Activated CD4-positive, alpha-beta T cell treated with anti-CD3 and anti-CD28 coated beads, Interleukin-2, amount 50 U/mL, for 4 hours (primary cell): ENCODE measurements around the gene WWOX.

Experiments used
- DNase-seq, 2 experiments: peaks; one replicate each; pipeline ENCODE4 v3.0.0-alpha.2; 2020

The WWOX gene

GRCh38 chr16:79066561-79066960 is 967.1 kb downstream of the WWOX start:
- DNase-seq: no peak

DNA sequence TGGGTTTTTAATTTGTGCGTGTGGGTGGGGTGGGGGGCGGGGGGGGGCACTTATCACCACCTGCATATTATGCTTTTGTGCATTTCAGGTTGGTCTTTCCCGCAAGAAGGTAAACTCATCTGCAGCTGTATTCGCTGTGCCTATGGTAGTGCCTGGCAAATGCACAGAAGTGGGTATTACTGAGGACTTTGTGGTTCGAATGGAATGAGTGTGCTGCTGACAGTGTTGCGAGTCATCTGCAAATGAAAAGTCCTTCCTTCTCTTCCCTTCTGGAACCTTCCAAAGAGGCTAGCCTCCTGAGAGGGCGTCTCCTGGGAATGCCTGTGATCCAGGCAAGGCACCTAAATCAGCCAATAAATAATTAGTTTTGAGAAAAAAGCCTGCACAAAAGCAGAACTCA is 968.1 kb downstream of the WWOX start:
- DNase-seq: no peak

GRCh38 chr16:79069121-79069520 is 969.7 kb downstream of the WWOX start:
- DNase-seq: no peak

- DNase-seq: no peak
Measured at GRCh38 chr16:79069633-79070032, 970.2 kb downstream of the WWOX start.

GRCh38 chr16:79071424-79071823 is 972.0 kb downstream of the WWOX start:
- DNase-seq: no peak

- DNase-seq: no peak
Measured at GRCh38 chr16:79072517-79072916, 973.1 kb downstream of the WWOX start.

- no peak for DNase-seq
Measured at GRCh38 chr16:79073566-79073965, 974.1 kb downstream of the WWOX start.

GRCh38 chr16:79074541-79074940 is 975.1 kb downstream of the WWOX start:
- DNase-seq: no peak

GRCh38 chr16:79074951-79075350 is 975.5 kb downstream of the WWOX start:
- no peak for DNase-seq

GRCh38 chr16:79076047-79076767 is 976.8 kb downstream of the WWOX start:
- DNase-seq: no peak

- DNase-seq: no peak
Measured at GRCh38 chr16:79077346-79077745, 977.9 kb downstream of the WWOX start.

DNA sequence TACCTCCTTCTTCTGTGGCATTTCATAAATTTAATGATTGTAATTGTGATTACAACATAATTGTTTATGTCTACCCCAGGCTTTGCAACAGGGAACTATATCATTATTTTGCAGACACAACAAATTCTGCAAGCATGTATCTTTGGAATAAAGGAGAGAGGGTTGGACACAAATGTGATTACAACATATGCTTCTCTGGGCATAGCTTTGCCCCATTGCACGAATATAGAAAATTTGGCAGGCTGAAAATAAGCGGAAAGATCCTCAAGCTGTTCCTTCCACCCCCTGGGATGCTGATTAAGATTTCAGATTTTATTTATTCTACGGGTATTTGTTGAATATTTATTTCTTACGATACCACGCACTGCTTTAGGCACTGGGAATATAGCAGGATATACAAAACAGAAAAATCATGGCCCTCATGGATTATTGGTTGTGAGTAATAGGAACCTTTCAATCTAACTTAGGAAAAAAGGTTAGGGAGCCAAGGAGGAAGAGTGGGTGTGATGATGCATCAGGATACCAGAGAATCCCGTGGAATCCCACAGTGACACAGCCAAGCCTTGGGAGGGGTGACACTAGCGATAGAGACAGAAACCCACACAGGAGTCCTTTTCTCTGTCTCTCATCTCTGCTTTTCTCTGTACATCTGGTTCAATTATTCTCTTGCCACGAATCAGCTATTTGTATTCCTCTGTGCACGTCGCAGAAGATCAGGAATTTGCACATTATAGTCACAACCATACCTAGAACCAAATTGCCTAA is 980.4 kb downstream of the WWOX start:
- no peak for DNase-seq

- no peak for DNase-seq
Measured at GRCh38 chr16:79081297-79082066, 982.0 kb downstream of the WWOX start.

GRCh38 chr16:79082970-79083369 is 983.5 kb downstream of the WWOX start:
- no peak for DNase-seq

DNA sequence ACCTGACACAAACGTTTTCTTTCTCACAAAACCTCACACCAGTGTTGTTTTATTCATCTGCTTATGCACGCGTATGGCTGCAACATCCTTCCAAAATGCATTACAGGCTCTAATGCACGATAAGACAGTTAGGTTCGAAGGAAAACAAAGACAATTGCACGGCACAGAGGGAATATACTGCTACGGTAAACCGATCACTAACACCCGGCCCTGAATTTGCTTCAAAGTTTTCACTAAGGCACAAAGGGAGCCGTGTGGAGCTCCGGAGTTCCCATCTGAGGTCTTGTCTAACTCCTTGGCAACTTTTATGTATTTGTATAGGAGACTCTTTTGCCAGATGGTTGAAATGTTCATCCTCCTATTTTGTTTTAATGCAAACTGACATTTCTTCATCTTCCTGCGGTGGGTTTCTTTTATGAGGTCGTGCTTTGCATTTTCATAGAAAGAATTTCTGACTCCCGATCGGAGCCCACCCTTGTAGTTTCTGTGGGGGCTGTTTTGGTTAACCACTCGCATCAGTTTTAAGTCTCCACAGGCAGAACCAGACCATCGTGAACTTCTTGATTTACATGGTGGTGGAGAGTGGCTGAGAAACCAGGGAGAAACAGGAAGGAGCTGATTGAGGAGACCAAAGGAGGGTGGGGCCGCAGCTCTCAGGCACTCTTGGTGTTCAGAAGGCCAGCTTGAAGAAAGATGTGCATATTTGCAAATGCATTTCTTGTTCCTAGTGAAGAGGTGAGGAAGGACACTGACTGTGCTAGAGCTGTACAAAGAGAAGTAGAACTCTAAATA is 984.2 kb downstream of the WWOX start:
- DNase-seq: no peak

GRCh38 chr16:79088971-79089370 is 989.5 kb downstream of the WWOX start:
- no peak for DNase-seq

GRCh38 chr16:79089735-79090284 is 990.4 kb downstream of the WWOX start:
- DNase-seq: peak; percentile 16 to 41

- no peak for DNase-seq
Measured at GRCh38 chr16:79090966-79091365, 991.5 kb downstream of the WWOX start.

GRCh38 chr16:79092846-79093245 is 993.4 kb downstream of the WWOX start:
- no peak for DNase-seq

DNA sequence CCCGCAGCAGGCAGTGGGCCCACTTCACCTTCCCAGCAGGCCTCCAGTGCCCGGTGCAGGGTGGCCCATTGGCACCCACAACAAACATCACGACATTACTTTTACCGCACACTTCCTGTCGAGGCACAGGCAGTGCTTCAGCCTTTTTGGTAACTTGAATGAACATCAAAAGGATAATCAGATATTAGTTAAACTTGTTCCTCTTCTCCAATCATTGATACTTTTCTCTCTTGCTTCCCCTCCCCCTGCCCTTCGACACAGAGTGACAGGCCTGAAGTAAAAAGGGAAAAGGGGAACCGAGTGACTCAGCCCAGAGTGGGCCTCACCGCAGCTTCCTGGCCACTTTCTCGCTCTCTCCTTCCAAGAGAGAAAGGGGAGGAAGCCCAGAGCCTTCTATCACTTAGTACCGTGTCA is 994.1 kb downstream of the WWOX start:
- DNase-seq: peak; percentile 5 to 23

- no peak for DNase-seq
Measured at GRCh38 chr16:79096246-79096645, 996.8 kb downstream of the WWOX start.

DNA sequence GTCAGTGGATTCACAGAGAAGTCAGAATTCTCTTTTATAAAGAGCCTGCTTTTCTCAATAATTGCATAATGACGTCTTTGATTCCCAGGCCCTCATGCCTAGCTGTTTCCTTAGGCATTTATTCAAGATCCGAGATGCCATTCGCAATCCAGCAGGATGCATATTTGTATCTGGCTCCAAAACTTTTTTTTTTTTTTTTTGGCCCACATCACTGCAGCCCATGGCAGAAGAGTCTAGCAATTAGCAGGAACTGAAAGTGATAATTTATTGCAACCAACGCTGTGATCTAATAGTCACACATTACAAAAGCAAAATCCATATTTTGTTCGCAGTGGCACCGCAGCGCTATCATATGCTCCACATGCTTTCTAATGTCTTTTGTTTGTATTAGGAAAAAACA is 997.7 kb downstream of the WWOX start:
- DNase-seq: no peak

GRCh38 chr16:79097771-79098170 is 998.3 kb downstream of the WWOX start:
- DNase-seq: no peak
